RWPE2 (cell line): ENCODE results near the gene RGS6.

Source experiments
- ATAC-seq: fragments of 200-7000 bp; cut with Tn5 transposase; 3 replicates; pipeline ENCODE4 v1.9.1; 2021; ENCODE audit warnings: low read depth
- DNase-seq: peaks from one replicate; pipeline ENCODE4 v3.0.0-alpha.2; 2020; ENCODE audit warnings: low spot score
- H3K27ac ChIP-seq: fragments of 450-650 bp; 2 replicates; pipeline ENCODE4 v1.5.1; 2017; ENCODE audit warnings: mild to moderate bottlenecking; ENCODE audit not compliant: poor library complexity, severe bottlenecking
- H3K27me3 ChIP-seq: fragments of 250-450 bp; sonication (Bioruptor Pico); 2 replicates; pipeline ENCODE4 v1.5.1; 2021; ENCODE audit warnings: mild to moderate bottlenecking, moderate library complexity; ENCODE audit not compliant: insufficient read depth, poor library complexity, severe bottlenecking
- H3K36me3 ChIP-seq: fragments of 250-450 bp; sonication (Bioruptor Pico); 2 replicates; pipeline ENCODE4 v1.5.1; 2020; ENCODE audit warnings: low read depth, mild to moderate bottlenecking, moderate library complexity
- H3K4me1 ChIP-seq: fragments of 250-450 bp; sonication (Bioruptor Pico); 2 replicates; pipeline ENCODE4 v1.5.1; 2021; ENCODE audit warnings: mild to moderate bottlenecking, moderate library complexity; ENCODE audit not compliant: insufficient read depth, poor library complexity, severe bottlenecking
- H3K4me3 ChIP-seq: fragments of 250-450 bp; sonication (Bioruptor Pico); 2 replicates; pipeline ENCODE4 v1.5.1; 2021; ENCODE audit warnings: mild to moderate bottlenecking, moderate library complexity; ENCODE audit not compliant: severe bottlenecking
- H3K9me3 ChIP-seq: fragments of 250-450 bp; sonication (Bioruptor Pico); 2 replicates; pipeline ENCODE4 v1.5.1; 2021; ENCODE audit warnings: mild to moderate bottlenecking, moderate library complexity; ENCODE audit not compliant: severe bottlenecking
- CTCF ChIP-seq: fragments of 450-650 bp; IDR thresholded peaks from one replicate; pipeline ENCODE4 v1.5.1; 2017; ENCODE audit warnings: mild to moderate bottlenecking, moderate library complexity; ENCODE audit not compliant: poor library complexity, severe bottlenecking

Gene RGS6

GRCh38 chr14:72555609-72556000, 623.4 kb downstream of the RGS6 start:
- H3K4me3 ChIP-seq, result no peak overlapping the region
- DNase-seq (no peak), ATAC-seq (no peak)
- peaks cover 4% of the 10 kb centered on the region for H3K27me3 ChIP-seq
- no peaks in the 10 kb centered on the region for H3K36me3 ChIP-seq
- TF ChIP-seq CTCF, result no peak
- no peaks in the 10 kb centered on the region for H3K9me3 ChIP-seq
- H3K27ac ChIP-seq, result no peak overlapping the region
- H3K4me1 ChIP-seq, result peaks cover 25% of the 10 kb centered on the region

- H3K27ac ChIP-seq, result peak overlapping the region; percentile 78
- H3K4me3 ChIP-seq, result no peak overlapping the region
- H3K4me1 ChIP-seq, result peaks cover 26% of the 10 kb centered on the region
- no peaks in the 10 kb centered on the region for H3K9me3 ChIP-seq
- no peaks in the 10 kb centered on the region for H3K36me3 ChIP-seq
- ATAC-seq (no peak), DNase-seq (no peak)
- no peak for TF ChIP-seq CTCF
- peaks cover 4% of the 10 kb centered on the region for H3K27me3 ChIP-seq
Observed at GRCh38 chr14:72557671-72558070, 625.4 kb downstream of the RGS6 start.

GRCh38 chr14:72558721-72559120, 626.5 kb downstream of the RGS6 start:
- Histone ChIP-seq H3K4me1 (peaks cover 26% of the 10 kb centered on the region), H3K9me3 (no peaks in the 10 kb centered on the region), H3K4me3 (no peak overlapping the region), H3K27ac (peak overlapping the region; percentile 78), H3K36me3 (no peaks in the 10 kb centered on the region), H3K27me3 (no peaks in the 10 kb centered on the region)
- DNase-seq (no peak), ATAC-seq (peak; percentile 76)
- TF ChIP-seq CTCF, result no peak

- DNase-seq (peak; percentile 87), ATAC-seq (peak; percentile 87)
- TF ChIP-seq CTCF, result no peak
- Histone ChIP-seq H3K4me3 (no peak overlapping the region), H3K27me3 (no peaks in the 10 kb centered on the region), H3K36me3 (no peaks in the 10 kb centered on the region), H3K9me3 (no peaks in the 10 kb centered on the region), H3K27ac (peak overlapping the region; percentile 78), H3K4me1 (peaks cover 26% of the 10 kb centered on the region)
Observed at GRCh38 chr14:72559202-72559601, 627.0 kb downstream of the RGS6 start.

GRCh38 chr14:72559669-72560255, 627.5 kb downstream of the RGS6 start:
- H3K4me1 ChIP-seq, result peaks cover 26% of the 10 kb centered on the region
- no peak overlapping the region for H3K4me3 ChIP-seq
- no peak for DNase-seq
- H3K27ac ChIP-seq, result peak overlapping the region; percentile 78
- no peak for TF ChIP-seq CTCF
- H3K27me3 ChIP-seq, result no peaks in the 10 kb centered on the region
- H3K36me3 ChIP-seq, result no peaks in the 10 kb centered on the region
- H3K9me3 ChIP-seq, result no peaks in the 10 kb centered on the region
- no peak; the same call in 2 of the 3 replicates for ATAC-seq
